Measurements from ENCODE around the gene NLN.
"Not testable (repeated sequence)": the region's sequence is repeated elsewhere in the genome, so short reads cannot be mapped to it uniquely, and the experiment has no call there.

NLN gene

GRCh38 chr5:65721720-65722574 is at the start of gene NLN, which contains the start of gene SGTB:
Gene NLN (plus strand): TSS chr5:65722205. CDS start chr5:65722374, 169 bp downstream.
Gene SGTB (minus strand): TSS chr5:65722109. CDS start chr5:65720807, 1,302 bp downstream.
- DNase-seq (ENCODE audit: insufficient read length, low spot score) (peak; percentile 83), FAIRE-seq (peak; percentile 46)

GRCh38 chr5:65672796-65673195 is 49.2 kb upstream of the NLN start:
- DNase-seq (ENCODE audit: insufficient read length, low spot score), result no peak

DNA sequence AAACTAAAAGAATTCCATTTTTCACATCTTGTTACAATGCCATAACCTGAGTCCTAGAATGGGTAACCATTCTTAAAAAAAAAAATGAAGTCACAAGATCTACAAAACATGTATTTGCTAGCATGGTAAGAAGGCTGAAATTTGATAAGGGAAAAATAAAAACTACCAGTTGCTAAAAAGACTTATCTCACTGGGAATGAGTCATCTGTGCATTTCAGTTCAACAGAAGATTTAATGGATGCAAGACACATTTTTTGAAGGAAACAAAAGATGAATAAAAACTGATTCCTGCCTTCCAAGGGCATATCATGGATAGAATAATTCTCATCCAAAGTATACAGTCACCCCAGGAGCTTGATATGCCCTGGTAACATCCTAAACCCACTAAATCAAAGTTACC is 47.3 kb upstream of the NLN start:
- no peak for FAIRE-seq

More at GRCh38 chr5:65672796-65673195, 49.2 kb upstream of the NLN start:
- no peak for FAIRE-seq

DNA sequence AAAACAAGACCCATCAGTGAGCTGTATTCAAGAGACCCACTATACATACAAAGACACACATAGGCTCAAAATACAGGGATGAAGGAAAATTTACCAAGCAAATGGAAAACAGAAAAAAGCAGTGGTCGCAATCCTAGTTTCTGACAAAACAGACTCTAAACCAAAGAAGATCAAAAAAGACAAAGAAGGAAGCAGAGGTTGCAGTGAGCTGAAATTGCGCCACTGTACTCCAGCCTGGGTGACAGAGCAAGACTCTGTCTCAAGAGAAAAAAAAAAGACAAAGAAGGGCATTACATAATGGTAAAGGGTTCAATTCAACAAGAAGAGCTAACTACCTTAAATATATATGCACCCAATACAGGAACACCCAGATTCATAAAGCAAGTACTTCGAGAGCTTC is 45.9 kb upstream of the NLN start:
- not testable (repeated sequence) for FAIRE-seq; DNase-seq (ENCODE audit: insufficient read length, low spot score)

More for the DNA sequence above, 47.3 kb upstream of the NLN start:
- DNase-seq (ENCODE audit: insufficient read length, low spot score), result no peak

DNA sequence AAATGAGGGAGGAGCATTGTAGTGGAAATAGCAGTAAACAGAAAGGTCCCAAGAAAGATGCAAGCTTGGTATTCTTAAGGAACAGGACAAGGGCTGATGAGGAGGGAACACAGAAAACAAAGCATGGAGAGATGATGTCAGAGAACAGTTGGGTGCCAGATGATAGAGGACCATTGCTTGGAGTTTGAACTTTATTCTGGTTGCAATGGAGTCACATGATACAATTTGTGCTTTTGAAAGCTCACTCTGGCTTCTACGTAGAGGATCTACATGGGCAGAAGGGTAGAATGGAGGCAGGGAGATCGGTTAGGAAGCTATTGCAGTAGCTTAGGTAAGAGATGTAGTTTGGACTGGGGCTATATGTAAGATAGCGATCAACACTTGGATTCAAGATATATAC is 39.9 kb upstream of the NLN start:
- no peak for FAIRE-seq
- no peak for DNase-seq (ENCODE audit: insufficient read length, low spot score)

- FAIRE-seq, result no peak
- DNase-seq (ENCODE audit: insufficient read length, low spot score), result no peak
These were observed 28.9 kb upstream of the NLN start for GRCh38 chr5:65693121-65693520.

DNA sequence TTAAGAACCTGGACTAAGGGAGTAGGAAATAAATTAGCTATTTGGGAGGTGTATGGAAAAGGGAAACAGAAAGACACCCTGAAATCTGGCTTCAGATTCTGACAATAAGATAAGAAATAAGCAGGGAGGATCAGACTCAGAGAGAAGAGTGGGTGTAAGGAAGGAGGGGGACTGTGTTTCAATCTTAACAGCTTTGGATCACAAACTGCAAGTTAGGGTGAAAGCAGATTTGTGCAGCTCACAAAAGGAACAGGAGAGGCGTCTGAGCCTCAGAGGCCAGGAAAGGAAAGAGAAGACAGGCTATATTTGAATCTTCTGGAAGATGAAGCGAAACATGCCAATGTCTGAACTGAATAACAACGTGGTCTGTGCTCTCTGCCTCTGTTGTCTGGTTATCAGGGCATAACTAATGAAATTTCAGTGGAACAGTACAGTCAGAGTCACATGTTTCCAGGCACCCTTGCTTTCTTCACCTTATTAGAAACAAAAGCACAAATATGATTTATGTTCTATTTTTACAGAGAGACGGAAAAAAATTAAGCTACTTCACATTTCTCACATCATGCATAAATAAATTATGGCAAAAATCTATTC is 26.7 kb upstream of the NLN start:
- DNase-seq (ENCODE audit: insufficient read length, low spot score), result no peak
- FAIRE-seq, result no peak

DNA sequence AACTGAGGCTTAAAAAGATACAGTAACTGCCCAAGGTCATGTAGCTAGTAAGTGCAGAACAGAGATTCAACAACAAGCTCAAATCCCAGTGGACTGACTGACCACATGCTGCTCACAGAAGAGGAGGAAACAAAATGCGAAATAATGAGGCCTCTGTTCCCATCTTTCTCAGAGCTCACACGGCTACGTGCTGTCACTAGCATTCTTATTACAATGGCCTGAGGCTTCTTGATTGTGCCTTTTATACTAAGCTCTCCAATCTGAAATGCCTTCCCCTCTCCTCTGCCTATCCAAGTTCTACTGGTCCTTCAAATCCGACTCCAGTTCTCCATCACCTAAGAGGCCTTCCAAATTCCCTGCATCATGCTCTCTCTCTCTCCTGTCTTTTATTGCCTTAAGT is 26.1 kb upstream of the NLN start:
- DNase-seq (ENCODE audit: insufficient read length, low spot score) (no peak), FAIRE-seq (no peak)

- FAIRE-seq, result no peak
- no peak for DNase-seq (ENCODE audit: insufficient read length, low spot score)
These were observed 25.1 kb upstream of the NLN start for GRCh38 chr5:65696892-65697291.

GRCh38 chr5:65699338-65699737 is 22.7 kb upstream of the NLN start:
- DNase-seq (ENCODE audit: insufficient read length, low spot score), result no peak
- FAIRE-seq, result no peak

GRCh38 chr5:65702036-65702435 is 20.0 kb upstream of the NLN start:
- FAIRE-seq (no peak), DNase-seq (ENCODE audit: insufficient read length, low spot score) (no peak)

- DNase-seq (ENCODE audit: insufficient read length, low spot score) (no peak), FAIRE-seq (no peak)
These were observed 17.3 kb upstream of the NLN start for GRCh38 chr5:65704621-65705239.

DNA sequence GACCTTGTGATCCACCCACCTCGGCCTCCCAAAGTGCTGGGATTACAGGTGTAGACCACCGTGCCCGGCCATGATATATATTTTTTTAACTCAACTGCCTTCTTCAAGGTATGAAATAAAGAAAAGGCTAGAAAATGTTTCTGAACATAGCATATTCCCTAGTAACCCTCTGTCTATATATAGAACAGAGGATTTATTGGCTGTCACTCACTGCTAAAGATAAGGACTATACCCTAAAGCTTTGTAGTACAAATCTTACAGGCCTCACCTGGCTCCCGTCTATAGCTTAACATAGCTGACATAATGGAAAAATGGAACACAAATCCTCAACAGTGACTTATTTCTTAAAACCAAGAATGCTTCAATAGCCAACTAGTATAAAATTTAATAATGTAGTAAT is 14.3 kb upstream of the NLN start:
- no peak for FAIRE-seq

GRCh38 chr5:65708145-65708544 is 13.9 kb upstream of the NLN start:
- DNase-seq (ENCODE audit: insufficient read length, low spot score), result no peak
- no peak for FAIRE-seq

More for the DNA sequence above, 14.3 kb upstream of the NLN start:
- no peak for DNase-seq (ENCODE audit: insufficient read length, low spot score)

GRCh38 chr5:65718576-65719310 is 3.3 kb upstream of the NLN start:
- FAIRE-seq, result no peak

DNA sequence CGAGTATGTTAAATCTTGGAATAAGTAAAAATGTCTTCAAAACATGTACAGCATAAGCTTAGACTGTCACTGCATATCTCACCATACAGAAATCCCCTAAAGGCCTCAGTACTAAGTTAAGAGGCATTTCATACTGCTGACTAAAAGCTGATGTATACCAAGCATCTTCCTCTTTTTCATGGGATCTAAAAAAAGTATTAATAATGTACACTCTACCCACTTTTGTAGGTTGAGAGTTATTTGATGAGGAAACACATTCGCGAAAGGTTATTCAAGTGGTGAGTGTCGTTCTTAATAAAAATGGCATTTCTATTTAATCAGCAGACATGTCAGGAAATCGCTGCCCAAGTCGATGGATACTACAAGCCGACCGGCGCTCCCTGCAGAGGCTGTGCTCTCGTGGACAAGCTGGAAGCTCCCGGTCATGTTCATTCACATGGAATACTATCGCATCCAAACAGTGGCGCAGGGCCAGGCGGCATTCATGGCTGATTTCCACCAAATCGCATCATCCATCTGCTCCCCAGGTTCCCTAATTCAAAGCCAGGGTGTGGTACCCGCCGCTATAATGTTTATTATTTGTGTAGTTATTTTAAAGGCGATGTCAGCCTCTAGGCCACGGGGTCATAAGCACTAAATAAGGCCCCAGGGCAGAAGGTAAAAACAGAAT is 820 bp upstream of the NLN start:
- FAIRE-seq (no peak), DNase-seq (ENCODE audit: insufficient read length, low spot score) (peak; percentile 59)

More at GRCh38 chr5:65718576-65719310, 3.3 kb upstream of the NLN start:
- DNase-seq (ENCODE audit: insufficient read length, low spot score), result no peak

DNA sequence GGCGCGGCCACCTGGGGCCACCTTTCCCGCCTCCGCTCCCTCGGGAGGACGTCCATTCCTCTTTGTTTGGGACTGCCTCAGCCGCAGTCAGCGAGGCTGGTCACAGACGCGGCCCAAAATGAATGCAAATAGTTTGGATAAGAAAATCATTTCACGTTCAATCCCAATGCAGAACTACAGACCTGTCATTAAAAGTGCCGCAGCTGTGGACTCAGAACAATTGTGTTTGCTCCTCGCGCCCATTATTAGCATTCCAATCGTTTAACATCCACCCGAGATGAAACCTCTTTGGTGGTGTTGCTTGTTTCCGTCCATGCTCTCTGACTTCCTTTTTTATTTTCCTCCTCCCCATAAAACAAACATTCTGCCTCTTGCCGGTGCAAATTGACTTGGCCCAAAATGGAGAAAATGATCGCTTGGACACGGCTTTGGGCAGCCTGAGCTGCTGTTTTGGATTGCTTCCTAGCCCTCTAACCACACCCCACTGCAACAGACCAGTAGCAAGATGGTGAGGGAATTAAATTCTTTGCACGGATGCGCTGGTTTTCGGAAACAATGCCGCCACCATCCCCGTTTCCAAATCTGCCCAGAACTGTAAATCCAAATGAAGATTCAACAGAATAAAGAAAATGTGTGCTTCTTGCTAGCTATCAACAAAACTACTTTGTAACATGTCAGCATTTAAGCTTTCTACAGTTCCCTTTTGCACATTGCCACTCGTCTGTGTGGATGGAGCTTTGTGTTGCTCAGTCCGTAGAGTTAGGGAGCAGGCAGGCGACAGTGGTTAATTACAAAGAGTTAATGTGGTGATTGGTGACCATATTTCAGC is 784 bp downstream of the NLN start:
- DNase-seq (ENCODE audit: insufficient read length, low spot score), result peak; percentile 57
- FAIRE-seq, result peak; percentile 69

GRCh38 chr5:65727491-65728156 is 5.6 kb downstream of the NLN start:
- DNase-seq (ENCODE audit: insufficient read length, low spot score), result no peak
- FAIRE-seq, result no peak

GRCh38 chr5:65728218-65728617 is 6.2 kb downstream of the NLN start:
- DNase-seq (ENCODE audit: insufficient read length, low spot score), result no peak
- FAIRE-seq, result no peak
